ENCODE results near the gene ADGRV1. TPM values are rescaled to one million over a fixed set of nuclear protein-coding genes. Genes with fewer than 3 reads are reported as not detected.

Gene ADGRV1
- total and polyA plus RNA-seq, 8 donors: 12.5 to 36.4 (median 16.9) TPM

GRCh38 chr5:91211997-91212713 lies 653.6 kb downstream of the ADGRV1 start:
- Histone ChIP-seq H3K4me1 (peaks cover 0 to 18% of the 10 kb centered on the region in 2 donors), H3K27me3 (no peaks in the 10 kb centered on the region), H3K4me3 (no peak overlapping the region), H3K36me3 (no peaks in the 10 kb centered on the region), H3K27ac (peak overlapping the region; percentile 36 to 40), H3K9me3 (no peaks in the 10 kb centered on the region)
- intact Hi-C loops (cut with DNase I): no loop called here
- DNase-seq: no peak
- peak; percentile 75 for ATAC-seq
- TF ChIP-seq, protein P1, sequence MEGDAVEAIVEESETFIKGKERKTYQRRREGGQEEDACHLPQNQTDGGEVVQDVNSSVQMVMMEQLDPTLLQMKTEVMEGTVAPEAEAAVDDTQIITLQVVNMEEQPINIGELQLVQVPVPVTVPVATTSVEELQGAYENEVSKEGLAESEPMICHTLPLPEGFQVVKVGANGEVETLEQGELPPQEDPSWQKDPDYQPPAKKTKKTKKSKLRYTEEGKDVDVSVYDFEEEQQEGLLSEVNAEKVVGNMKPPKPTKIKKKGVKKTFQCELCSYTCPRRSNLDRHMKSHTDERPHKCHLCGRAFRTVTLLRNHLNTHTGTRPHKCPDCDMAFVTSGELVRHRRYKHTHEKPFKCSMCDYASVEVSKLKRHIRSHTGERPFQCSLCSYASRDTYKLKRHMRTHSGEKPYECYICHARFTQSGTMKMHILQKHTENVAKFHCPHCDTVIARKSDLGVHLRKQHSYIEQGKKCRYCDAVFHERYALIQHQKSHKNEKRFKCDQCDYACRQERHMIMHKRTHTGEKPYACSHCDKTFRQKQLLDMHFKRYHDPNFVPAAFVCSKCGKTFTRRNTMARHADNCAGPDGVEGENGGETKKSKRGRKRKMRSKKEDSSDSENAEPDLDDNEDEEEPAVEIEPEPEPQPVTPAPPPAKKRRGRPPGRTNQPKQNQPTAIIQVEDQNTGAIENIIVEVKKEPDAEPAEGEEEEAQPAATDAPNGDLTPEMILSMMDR (IDR thresholded peaks at IDR 0.05): no peak

GRCh38 chr5:91212714-91213092 lies 654.1 kb downstream of the ADGRV1 start:
- no peaks in the 10 kb centered on the region for H3K36me3 ChIP-seq
- ATAC-seq: peak; percentile 31
- H3K4me1 ChIP-seq: peaks cover 0 to 18% of the 10 kb centered on the region in 2 donors
- intact Hi-C loops (cut with DNase I): no loop called here
- TF ChIP-seq, protein P1 (IDR thresholded peaks at IDR 0.05): no peak
- H3K27ac ChIP-seq: peak overlapping the region; percentile 36 to 40
- no peak for DNase-seq
- H3K9me3 ChIP-seq: no peaks in the 10 kb centered on the region
- no peaks in the 10 kb centered on the region for H3K27me3 ChIP-seq
- no peak overlapping the region for H3K4me3 ChIP-seq

Other genes starting within 250 kb of the ADGRV1 start
- gene CETN3, start 149.0 kb upstream of the ADGRV1 start, total RNA-seq: 10 to 100 TPM; 22.1 to 24.8 TPM
- 10 to 100 TPM; 77.7 to 93.5 (median 84.6) TPM for gene CETN3, start 149.0 kb upstream of the ADGRV1 start, polyA plus RNA-seq (ENCODE audit: insufficient read length in 6 of 6)
- 1 to 10 TPM; 3.8 to 5.0 TPM for gene MBLAC2, start 84.0 kb upstream of the ADGRV1 start, total RNA-seq
- gene MBLAC2, start 84.0 kb upstream of the ADGRV1 start, polyA plus RNA-seq (ENCODE audit: insufficient read length in 6 of 6): 10 to 100 TPM in 1 of 6 donors, 1 to 10 TPM in 5; 8.4 to 10.0 (median 9.2) TPM
- 1 to 10 TPM; 2.0 to 2.6 TPM for gene POLR3G, start 83.9 kb upstream of the ADGRV1 start, total RNA-seq
- 1 to 10 TPM; 3.4 to 4.5 (median 3.9) TPM for gene POLR3G, start 83.9 kb upstream of the ADGRV1 start, polyA plus RNA-seq (ENCODE audit: insufficient read length in 6 of 6)
- 10 to 100 TPM; 24.6 to 28.6 TPM for gene LYSMD3, start 29.2 kb upstream of the ADGRV1 start, total RNA-seq
- 10 to 100 TPM; 27.9 to 31.3 (median 30.1) TPM for gene LYSMD3, start 29.2 kb upstream of the ADGRV1 start, polyA plus RNA-seq (ENCODE audit: insufficient read length in 6 of 6)